Adrenal gland (tissue), 5 donors: ENCODE measurements around the gene RNFT2.

Experiments
- CTCF ChIP-seq, 6 experiments: fragments of 450-650 bp in 4 of 6; fragments of 200-600 bp in 2 of 6; sonication (generic) in 1 of 6; IDR thresholded peaks; 1 replicate in 5 of 6; 2 replicates in 1 of 6; pipeline versions ENCODE4 v1.5.1 to v1.8.0; 2016 to 2021; ENCODE audit warnings: antibody characterized with exemption in 6 of 6, mild to moderate bottlenecking in 2 of 6, moderate library complexity in 1 of 6
- POLR2A ChIP-seq, 2 donors: fragments of 450-650 bp; IDR thresholded peaks; one replicate each; pipeline ENCODE4 v1.6.1; 2017; ENCODE audit warnings: antibody characterized with exemption in 2 of 2, mild to moderate bottlenecking in 2 of 2, moderate library complexity in 1 of 2
- donor health status: DM: no; HTN: no; CAD: no.

GRCh38 chr12:116818341-116818856, 80.3 kb downstream of the RNFT2 start:
- TF ChIP-seq CTCF (IDR thresholded peaks at IDR 0.05): no peak
- peak in 1 of 2 donors; percentile 49 for TF ChIP-seq POLR2A (IDR thresholded peaks at IDR 0.05)
